WTC11 (cell line): ENCODE data around the gene OLFML2B. TPM values are rescaled to one million over a fixed set of nuclear protein-coding genes. Genes with fewer than 3 reads are reported as not detected.

Experiments
- ATAC-seq: fragments of 200-7000 bp; cut with Tn5 transposase; 2 replicates; pipeline ENCODE4 v1.10.0; 2021; ENCODE audit warnings: mild to moderate bottlenecking, moderate library complexity
- CTCF ChIA-PET: fragments of 300-600 bp; sonication (Branson Sonifier 250); formaldehyde crosslinking; loops from one replicate; lab custom pipeline; 2021; ENCODE audit warnings: antibody characterized with exemption; lab: Charles Lee
- POLR2A ChIA-PET: fragments of 350-600 bp; sonication (Branson Sonifier 250); formaldehyde crosslinking; loops from one replicate; lab custom pipeline; 2021; ENCODE audit warnings: antibody characterized with exemption; lab: Charles Lee
- DNase-seq: peaks from one replicate; pipeline ENCODE4 v3.0.0; 2021; ENCODE audit warnings: low spot score
- H3K27ac Mint-ChIP-seq: 2 replicates; pipeline ENCODE4 v1.8.0; 2021; ENCODE audit warnings: mixed read lengths
- H3K27me3 Mint-ChIP-seq: 2 replicates; pipeline ENCODE4 v1.8.0; 2021; ENCODE audit warnings: low read depth, mild to moderate bottlenecking, moderate library complexity, mixed read lengths
- H3K36me3 Mint-ChIP-seq: 2 replicates; pipeline ENCODE4 v1.8.0; 2021; ENCODE audit warnings: mixed read lengths
- H3K4me1 Mint-ChIP-seq: 2 replicates; pipeline ENCODE4 v1.8.0; 2022; ENCODE audit warnings: mixed read lengths
- H3K4me3 Mint-ChIP-seq: 2 replicates; pipeline ENCODE4 v1.8.0; 2021; ENCODE audit warnings: mild to moderate bottlenecking, moderate library complexity, mixed read lengths
- H3K9me3 Mint-ChIP-seq: 2 replicates; pipeline ENCODE4 v1.8.0; 2021; ENCODE audit warnings: mixed read lengths
- ARID4B ChIP-seq: sonication (generic); formaldehyde crosslinking; IDR thresholded peaks from 2 replicates; pipeline ENCODE4 v1.8.0; 2023; ENCODE audit warnings: missing genetic modification reagents, mild to moderate bottlenecking, borderline replicate concordance
- ATF2 ChIP-seq: sonication (generic); formaldehyde crosslinking; IDR thresholded peaks from 2 replicates; pipeline ENCODE4 v1.8.1; 2022; ENCODE audit warnings: low read depth, missing genetic modification reagents, borderline replicate concordance
- EMX1 ChIP-seq: fragments of 250-450 bp; sonication (Bioruptor Pico); IDR thresholded peaks from 2 replicates; pipeline ENCODE4 v1.8.0; 2021; ENCODE audit warnings: mild to moderate bottlenecking
- ESRRA ChIP-seq: sonication (generic); formaldehyde crosslinking; IDR thresholded peaks from 2 replicates; pipeline ENCODE4 v1.8.1; 2022; ENCODE audit warnings: mild to moderate bottlenecking, missing genetic modification reagents, borderline replicate concordance
- GRHL2 ChIP-seq: fragments of 250-450 bp; sonication (Bioruptor Pico); IDR thresholded peaks from 2 replicates; pipeline ENCODE4 v1.8.0; 2022; ENCODE audit warnings: mild to moderate bottlenecking, moderate library complexity; ENCODE audit not compliant: insufficient replicate concordance, severe bottlenecking
- PREB ChIP-seq: sonication (generic); formaldehyde crosslinking; IDR thresholded peaks from 2 replicates; pipeline ENCODE4 v1.8.1; 2022; ENCODE audit warnings: mild to moderate bottlenecking, missing genetic modification reagents, moderate library complexity, borderline replicate concordance
- STAT6 ChIP-seq: sonication (generic); formaldehyde crosslinking; conservative IDR thresholded peaks from 2 replicates; pipeline ENCODE4 v1.8.1; 2023; ENCODE audit warnings: mild to moderate bottlenecking, low read depth, missing genetic modification reagents, moderate library complexity
- TP53 ChIP-seq: sonication (generic); formaldehyde crosslinking; IDR thresholded peaks from 2 replicates; pipeline ENCODE4 v1.8.1; 2023; ENCODE audit warnings: mild to moderate bottlenecking, missing genetic modification reagents
- ZNF263 ChIP-seq: sonication (generic); formaldehyde crosslinking; IDR thresholded peaks from 2 replicates; pipeline ENCODE4 v1.8.1; 2022; ENCODE audit warnings: low read depth, mild to moderate bottlenecking, moderate library complexity, missing genetic modification reagents
- ZNF416 ChIP-seq: fragments of 250-450 bp; sonication (Bioruptor Pico); IDR thresholded peaks from 2 replicates; pipeline ENCODE4 v1.9.0; 2021; ENCODE audit warnings: mild to moderate bottlenecking, inconsistent platforms
- total RNA-seq: library from RNA; stranded (reverse); gene quantifications from 3 replicates; pipeline ENCODE4 v1.2.3, GENCODE V29; 2021

The OLFML2B gene
- total RNA-seq, 1 experiment from 2014 or later = 4.9 TPM

- no peak for ATAC-seq
- CTCF ChIA-PET = interaction anchor here (2.0 kb wide), 1 partner anchor 75 kb away, joined by 7 read pairs; no protein-coding TSS in a partner anchor
- POLR2A ChIA-PET = no interaction called here
These were observed 61.4 kb downstream of the OLFML2B start for GRCh38 chr1:161962091-161962887.

GRCh38 chr1:161958425-161958824, 65.2 kb downstream of the OLFML2B start:
- H3K27me3 Mint-ChIP-seq = no peaks in the 10 kb centered on the region
- no peak for DNase-seq
- TF ChIP-seq ESRRA (CRISPR knock-in tag) (no peak), ATF2 (no peak), GRHL2 (CRISPR knock-in tag) (no peak), ZNF416 (CRISPR knock-in tag) (no peak), ARID4B (CRISPR knock-in tag) (no peak)

More at GRCh38 chr1:161962091-161962887, 61.4 kb downstream of the OLFML2B start:
- H3K36me3 Mint-ChIP-seq = peaks cover 2% of the 10 kb centered on the region; the same call in 1 of the 2 replicates
- H3K27me3 Mint-ChIP-seq = no peaks in the 10 kb centered on the region
- peaks cover 11% of the 10 kb centered on the region for H3K4me1 Mint-ChIP-seq
- no peak overlapping the region for H3K4me3 Mint-ChIP-seq
- H3K27ac Mint-ChIP-seq = no peak overlapping the region
- DNase-seq = no peak
- TF ChIP-seq STAT6 (CRISPR knock-in tag) = no peak
- no peak for TF ChIP-seq ZNF263 (CRISPR knock-in tag)
- TF ChIP-seq EMX1 = no peak
- TF ChIP-seq PREB (CRISPR knock-in tag) = no peak
- TF ChIP-seq ARID4B (CRISPR knock-in tag) = no peak
- TF ChIP-seq TP53 (CRISPR knock-in tag) = no peak
- H3K9me3 Mint-ChIP-seq = no peaks in the 10 kb centered on the region

More at GRCh38 chr1:161958425-161958824, 65.2 kb downstream of the OLFML2B start:
- POLR2A ChIA-PET = no interaction called here
- no peak overlapping the region for H3K27ac Mint-ChIP-seq
- H3K4me1 Mint-ChIP-seq = peaks cover 9% of the 10 kb centered on the region
- no peak overlapping the region for H3K4me3 Mint-ChIP-seq
- CTCF ChIA-PET = interaction anchor here (0.9 kb wide), 1 partner anchor 79 kb away, joined by 4 read pairs; no protein-coding TSS in a partner anchor
- peaks cover 2% of the 10 kb centered on the region; the same call in 1 of the 2 replicates for H3K36me3 Mint-ChIP-seq
- H3K9me3 Mint-ChIP-seq = no peaks in the 10 kb centered on the region
- ATAC-seq = no peak; the same call in 1 of the 2 replicates
